OCI-LY3 (cell line): ENCODE data around the gene COBL.

Experiments used
- H2AFZ ChIP-seq: fragments of 200-600, 300-600 bp; shearing (Covaris generic); 2 replicates; pipeline ENCODE4 v1.6.0; 2014; ENCODE audit warnings: antibody characterized with exemption, low read depth, low read length
- H3K27ac ChIP-seq: fragments of 200-600, 300-600 bp; sonication (generic); 2 replicates; pipeline ENCODE4 v1.5.1; 2014; ENCODE audit warnings: mild to moderate bottlenecking, low read length, moderate library complexity, mixed read lengths
- H3K27me3 ChIP-seq: fragments of 200-600, 300-600 bp; sonication (generic); 2 replicates; pipeline ENCODE4 v1.6.1; 2014; ENCODE audit warnings: low read depth, low read length, mixed read lengths
- H3K36me3 ChIP-seq: fragments of 200-600, 300-600 bp; sonication (generic); replicated peaks from 2 replicates; pipeline ENCODE3; 2014; ENCODE audit warnings: low read depth, low read length, mixed read lengths
- H3K4me1 ChIP-seq: fragments of 300-600, 200-600 bp; sonication (generic); 2 replicates; pipeline ENCODE4 v1.6.1; 2014; ENCODE audit warnings: low read length, mixed read lengths
- H3K4me2 ChIP-seq: fragments of 200-600, 300-600 bp; sonication (generic); 2 replicates; pipeline ENCODE4 v1.6.1; 2014; ENCODE audit warnings: low read length, mixed read lengths
- H3K4me3 ChIP-seq: fragments of 300-600, 200-600 bp; sonication (generic); 2 replicates; pipeline ENCODE4 v1.5.1; 2014; ENCODE audit warnings: antibody characterized with exemption, mild to moderate bottlenecking, low read length, moderate library complexity
- H3K79me2 ChIP-seq: fragments of 300-600, 200-600 bp; shearing (Covaris generic); 2 replicates; pipeline ENCODE4 v1.6.1; 2014; ENCODE audit warnings: mild to moderate bottlenecking, low read length, mixed read lengths
- H3K9ac ChIP-seq: fragments of 300-600, 200-600 bp; shearing (Covaris generic); 2 replicates; pipeline ENCODE4 v1.6.0; 2014; ENCODE audit warnings: mild to moderate bottlenecking, low read length, moderate library complexity
- H3K9me3 ChIP-seq: fragments of 200-600, 300-600 bp; shearing (Covaris generic); 2 replicates; pipeline ENCODE4 v1.6.1; 2014; ENCODE audit warnings: low read length, mixed read lengths; ENCODE audit not compliant: insufficient read depth
- H4K20me1 ChIP-seq: fragments of 200-600, 300-600 bp; sonication (generic); 2 replicates; pipeline ENCODE4 v1.6.1; 2016; ENCODE audit warnings: low read length, mixed read lengths; ENCODE audit not compliant: insufficient read depth
- EZH2phosphoT487 ChIP-seq: fragments of 200-600 bp; shearing (Covaris generic); IDR thresholded peaks from 2 replicates; pipeline ENCODE4 v1.6.1; 2018; ENCODE audit warnings: antibody characterized with exemption, mixed run types, low read depth
- TF ChIP-seq, protein P1 (sequence below): fragments of 200-600, 300-600 bp; sonication (generic); IDR thresholded peaks from 2 replicates; pipeline ENCODE4 v1.5.1; 2014; ENCODE audit warnings: antibody characterized with exemption, low read length, low read depth

Gene COBL

DNA sequence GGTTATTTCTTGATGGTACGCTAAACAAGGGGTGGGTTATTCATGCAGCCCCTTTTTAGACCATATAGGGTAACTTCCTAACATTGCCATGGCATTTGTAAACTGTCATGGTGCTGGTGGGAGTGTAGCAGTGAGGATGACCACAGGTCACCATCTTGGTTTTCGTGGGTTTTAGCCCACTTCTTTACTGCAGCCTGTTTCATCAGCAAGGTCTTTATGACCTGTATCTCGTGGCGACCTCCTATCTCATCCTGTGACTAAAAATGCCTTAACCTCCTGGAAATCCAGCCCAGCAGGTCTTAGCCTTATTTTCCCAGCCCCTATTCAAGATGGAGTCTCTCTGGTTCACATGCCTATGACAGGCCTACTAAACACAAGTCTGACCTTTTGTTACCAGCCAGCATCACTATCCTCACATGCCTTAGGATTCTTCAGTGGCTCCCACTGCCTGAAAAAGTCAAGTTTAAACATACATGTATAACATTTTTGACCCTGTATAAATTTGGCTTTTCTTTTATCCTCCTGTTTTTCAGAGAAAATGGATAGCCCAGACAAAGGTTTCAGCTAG, 13.2 kb upstream of the COBL start:
- H2AFZ ChIP-seq = no peak overlapping the region
- no peaks in the 10 kb centered on the region for H3K79me2 ChIP-seq
- H3K9ac ChIP-seq = no peak overlapping the region
- no peaks in the 10 kb centered on the region for H3K27me3 ChIP-seq
- H3K4me2 ChIP-seq = no peak overlapping the region
- TF ChIP-seq EZH2phosphoT487 = no peak
- TF ChIP-seq, protein P1, sequence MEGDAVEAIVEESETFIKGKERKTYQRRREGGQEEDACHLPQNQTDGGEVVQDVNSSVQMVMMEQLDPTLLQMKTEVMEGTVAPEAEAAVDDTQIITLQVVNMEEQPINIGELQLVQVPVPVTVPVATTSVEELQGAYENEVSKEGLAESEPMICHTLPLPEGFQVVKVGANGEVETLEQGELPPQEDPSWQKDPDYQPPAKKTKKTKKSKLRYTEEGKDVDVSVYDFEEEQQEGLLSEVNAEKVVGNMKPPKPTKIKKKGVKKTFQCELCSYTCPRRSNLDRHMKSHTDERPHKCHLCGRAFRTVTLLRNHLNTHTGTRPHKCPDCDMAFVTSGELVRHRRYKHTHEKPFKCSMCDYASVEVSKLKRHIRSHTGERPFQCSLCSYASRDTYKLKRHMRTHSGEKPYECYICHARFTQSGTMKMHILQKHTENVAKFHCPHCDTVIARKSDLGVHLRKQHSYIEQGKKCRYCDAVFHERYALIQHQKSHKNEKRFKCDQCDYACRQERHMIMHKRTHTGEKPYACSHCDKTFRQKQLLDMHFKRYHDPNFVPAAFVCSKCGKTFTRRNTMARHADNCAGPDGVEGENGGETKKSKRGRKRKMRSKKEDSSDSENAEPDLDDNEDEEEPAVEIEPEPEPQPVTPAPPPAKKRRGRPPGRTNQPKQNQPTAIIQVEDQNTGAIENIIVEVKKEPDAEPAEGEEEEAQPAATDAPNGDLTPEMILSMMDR = no peak
- no peak overlapping the region for H3K27ac ChIP-seq
- H4K20me1 ChIP-seq = no peaks in the 10 kb centered on the region
- no peaks in the 10 kb centered on the region for H3K36me3 ChIP-seq
- no peaks in the 10 kb centered on the region for H3K9me3 ChIP-seq
- no peaks in the 10 kb centered on the region for H3K4me1 ChIP-seq
- H3K4me3 ChIP-seq = no peak overlapping the region

DNA sequence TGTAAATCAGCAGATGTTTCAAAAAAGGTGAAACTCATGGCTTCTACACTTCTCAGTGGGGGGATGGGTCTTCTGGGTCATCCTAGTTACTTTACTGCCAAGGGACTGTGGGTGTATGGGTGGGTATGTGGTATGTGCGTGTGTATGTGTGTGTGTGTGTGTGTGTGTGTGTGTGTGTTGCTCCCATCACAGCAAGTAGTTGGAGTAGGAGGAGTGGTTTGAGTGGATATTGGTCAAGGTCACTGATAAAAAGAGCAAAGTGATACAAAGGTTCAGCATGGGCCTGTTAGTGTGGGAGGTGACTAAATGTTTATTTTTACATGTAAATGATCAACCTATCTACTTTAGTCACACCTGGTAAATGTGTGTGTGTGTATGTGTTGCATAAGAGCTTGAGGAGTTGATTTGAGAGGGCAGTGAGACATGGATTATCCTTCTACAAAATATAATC, 11.8 kb upstream of the COBL start:
- no peaks in the 10 kb centered on the region for H3K79me2 ChIP-seq
- no peak overlapping the region for H3K4me3 ChIP-seq
- no peak overlapping the region for H3K27ac ChIP-seq
- no peaks in the 10 kb centered on the region for H3K4me1 ChIP-seq
- no peak overlapping the region for H3K4me2 ChIP-seq
- H4K20me1 ChIP-seq = no peaks in the 10 kb centered on the region
- H2AFZ ChIP-seq = no peak overlapping the region
- TF ChIP-seq, protein P1 = no peak
- no peak for TF ChIP-seq EZH2phosphoT487
- no peak overlapping the region for H3K9ac ChIP-seq
- no peaks in the 10 kb centered on the region for H3K27me3 ChIP-seq
- no peaks in the 10 kb centered on the region for H3K36me3 ChIP-seq
- no peaks in the 10 kb centered on the region for H3K9me3 ChIP-seq

DNA sequence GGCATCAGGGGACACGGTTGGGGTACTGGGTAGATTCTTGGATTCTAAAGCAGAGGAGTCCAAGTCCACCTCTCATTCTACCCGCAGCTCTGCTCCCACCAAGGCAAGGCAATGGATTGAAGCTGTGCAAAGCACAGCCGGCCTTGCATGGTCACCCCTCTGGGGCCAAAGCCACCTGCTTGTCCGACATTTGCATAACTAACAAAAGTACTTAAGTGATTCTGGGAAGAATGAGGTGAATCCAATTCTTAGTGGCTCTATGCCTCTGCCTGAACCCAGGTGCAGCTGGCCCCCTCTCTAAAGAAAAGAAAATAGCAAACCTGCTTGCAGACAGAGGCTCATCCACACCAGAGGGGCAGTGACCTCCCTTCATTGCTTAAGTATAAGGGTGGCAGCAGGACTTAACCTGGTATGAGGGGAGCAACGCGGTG, 10.7 kb upstream of the COBL start:
- H3K4me3 ChIP-seq = no peak overlapping the region
- no peak overlapping the region for H3K4me2 ChIP-seq
- H4K20me1 ChIP-seq = no peaks in the 10 kb centered on the region
- no peaks in the 10 kb centered on the region for H3K36me3 ChIP-seq
- H2AFZ ChIP-seq = no peak overlapping the region
- H3K9ac ChIP-seq = no peak overlapping the region
- TF ChIP-seq EZH2phosphoT487 = no peak
- TF ChIP-seq, protein P1 = no peak
- no peaks in the 10 kb centered on the region for H3K27me3 ChIP-seq
- H3K4me1 ChIP-seq = no peaks in the 10 kb centered on the region
- H3K79me2 ChIP-seq = no peaks in the 10 kb centered on the region
- H3K9me3 ChIP-seq = no peaks in the 10 kb centered on the region
- H3K27ac ChIP-seq = no peak overlapping the region

DNA sequence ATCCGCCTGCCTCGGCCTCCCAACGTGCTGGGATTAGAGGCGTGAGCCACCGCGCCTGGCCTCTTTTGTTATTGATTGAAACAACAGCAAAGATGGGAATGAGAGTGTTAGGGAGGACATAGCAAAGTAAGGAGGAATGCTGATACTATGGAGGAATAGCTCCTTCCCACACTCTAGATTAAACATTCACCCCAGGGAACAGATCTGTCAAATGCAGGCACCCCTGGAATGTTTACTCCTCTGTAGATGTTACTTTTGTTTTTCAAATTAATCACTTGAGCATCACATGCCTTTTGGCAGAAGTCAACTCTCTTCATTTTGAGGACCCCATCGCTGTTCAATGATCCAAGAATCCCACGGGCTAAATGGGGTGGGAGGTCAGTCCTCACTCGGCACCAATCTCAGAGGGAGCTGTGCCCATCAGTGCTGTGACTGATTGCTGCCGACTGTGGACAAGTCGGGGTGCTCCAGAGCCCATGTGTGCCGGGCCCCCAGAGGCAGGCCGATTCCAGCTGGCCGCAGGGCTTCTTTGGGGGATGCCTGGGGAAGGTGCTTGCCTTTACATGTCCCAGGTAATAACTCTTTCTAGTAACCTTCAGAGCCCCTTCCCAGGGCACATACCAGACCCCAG, 10.2 kb upstream of the COBL start:
- no peak overlapping the region for H3K27ac ChIP-seq
- no peak overlapping the region for H3K4me2 ChIP-seq
- H3K4me3 ChIP-seq = no peak overlapping the region
- H3K27me3 ChIP-seq = no peaks in the 10 kb centered on the region
- H3K9me3 ChIP-seq = no peaks in the 10 kb centered on the region
- no peaks in the 10 kb centered on the region for H4K20me1 ChIP-seq
- H3K36me3 ChIP-seq = no peaks in the 10 kb centered on the region
- no peak overlapping the region for H2AFZ ChIP-seq
- TF ChIP-seq EZH2phosphoT487 = no peak
- TF ChIP-seq, protein P1 = no peak
- H3K79me2 ChIP-seq = no peaks in the 10 kb centered on the region
- H3K9ac ChIP-seq = no peak overlapping the region
- no peaks in the 10 kb centered on the region for H3K4me1 ChIP-seq
